GM19395 (cell line): ENCODE data around the gene NFASC.

Source experiments
- ATAC-seq: cut with Tn5 transposase; IDR thresholded peaks from one replicate; pipeline ENCODE4 v1.9.1; 2021; ENCODE audit warnings: mild to moderate bottlenecking, moderate library complexity; ENCODE audit not compliant: unreplicated experiment

The NFASC gene

DNA sequence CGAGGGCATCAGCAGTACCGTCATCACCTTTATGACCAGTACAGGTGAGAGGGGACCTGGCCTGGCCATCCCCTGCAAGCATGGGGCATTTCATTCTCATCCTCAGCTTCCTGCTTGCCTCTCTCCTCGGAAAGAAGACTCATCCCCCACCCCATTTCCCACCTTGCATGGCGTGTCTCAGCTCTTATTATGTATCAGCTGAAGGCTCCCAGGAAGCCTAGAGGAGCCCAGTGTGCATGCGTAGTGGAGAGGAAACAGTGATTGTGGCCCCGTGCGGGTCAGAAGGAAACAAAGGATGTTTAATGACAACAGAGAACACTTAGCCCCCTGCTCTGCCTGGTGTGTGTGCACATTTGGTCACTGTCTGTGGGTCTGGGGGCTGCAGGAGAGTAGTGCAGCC is 132.0 kb downstream of the NFASC start:
- no peak for ATAC-seq

DNA sequence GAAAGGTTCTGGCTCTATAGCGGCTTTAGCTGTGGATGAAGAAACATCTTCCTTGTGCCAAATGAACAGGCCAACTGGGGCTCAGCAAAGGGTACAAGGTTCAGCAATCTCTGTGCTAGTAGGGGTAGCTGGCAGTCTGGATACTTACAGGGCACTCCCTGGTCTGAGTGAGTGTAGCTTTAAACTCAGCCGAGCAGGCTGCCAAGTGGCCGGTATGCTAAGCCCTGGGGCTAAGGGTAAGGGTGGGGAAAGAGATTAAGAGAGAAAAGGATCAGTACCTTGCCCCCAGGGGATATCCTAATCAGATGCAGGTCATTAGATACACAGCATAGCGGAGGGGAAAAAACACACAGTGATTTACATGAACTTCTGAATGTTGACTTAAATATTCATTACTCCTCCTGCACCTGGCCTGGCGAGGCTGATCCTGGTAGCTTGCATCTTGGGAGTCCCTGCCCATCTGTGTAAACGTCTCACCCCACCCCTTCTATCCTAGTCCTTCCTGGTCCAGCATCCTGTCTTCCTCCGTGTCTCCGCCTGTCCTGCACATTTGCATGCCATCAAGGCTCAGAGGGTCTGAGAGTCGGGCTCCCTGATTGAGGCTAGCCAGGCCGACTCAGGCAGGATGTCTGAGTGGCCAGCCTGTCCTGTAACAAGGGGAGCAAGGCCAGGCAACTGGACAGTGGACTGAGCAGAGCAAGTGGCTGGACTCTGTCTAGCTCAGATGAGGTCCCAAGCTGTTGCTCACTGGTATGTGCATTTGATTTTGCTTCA is 132.9 kb downstream of the NFASC start:
- no peak for ATAC-seq

DNA sequence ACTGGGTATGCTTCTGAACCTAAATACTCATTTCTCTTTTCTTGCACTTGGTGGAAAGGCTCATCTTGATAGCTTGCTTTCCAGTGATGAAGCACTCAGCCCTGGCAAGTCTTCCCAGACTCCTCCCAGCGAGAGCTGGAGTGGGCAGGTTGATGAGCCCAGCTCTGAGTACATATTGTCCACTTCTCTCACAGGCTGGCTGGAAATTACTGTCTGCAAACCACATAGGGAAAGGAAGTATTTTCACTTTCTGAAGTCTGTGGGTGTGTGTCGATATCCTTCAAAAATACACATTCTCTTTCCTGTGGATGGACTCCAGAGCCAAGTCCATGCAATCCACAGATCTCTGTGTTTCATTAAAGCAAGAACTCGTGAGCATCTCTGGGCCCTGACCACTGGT is 133.7 kb downstream of the NFASC start:
- no peak for ATAC-seq

DNA sequence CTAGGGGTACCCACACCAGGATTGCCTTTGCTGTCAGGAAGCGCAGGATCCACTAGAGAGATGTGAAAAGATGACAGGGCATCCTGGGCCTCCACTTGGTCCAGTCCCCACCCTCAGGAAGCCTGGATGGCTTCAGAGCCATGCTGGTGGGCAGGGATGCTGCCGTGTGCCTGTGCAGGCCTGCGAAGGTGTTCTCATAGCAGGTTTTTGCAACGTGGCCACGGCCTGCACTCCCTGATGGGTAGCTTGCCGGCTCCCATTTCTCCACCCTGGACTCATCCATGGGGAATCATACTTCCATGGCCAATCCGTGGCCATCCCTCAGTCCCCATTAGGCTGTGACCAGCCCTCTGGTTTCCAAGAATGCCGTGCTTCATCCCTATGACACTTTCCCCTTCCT is 138.2 kb downstream of the NFASC start:
- ATAC-seq: no peak

DNA sequence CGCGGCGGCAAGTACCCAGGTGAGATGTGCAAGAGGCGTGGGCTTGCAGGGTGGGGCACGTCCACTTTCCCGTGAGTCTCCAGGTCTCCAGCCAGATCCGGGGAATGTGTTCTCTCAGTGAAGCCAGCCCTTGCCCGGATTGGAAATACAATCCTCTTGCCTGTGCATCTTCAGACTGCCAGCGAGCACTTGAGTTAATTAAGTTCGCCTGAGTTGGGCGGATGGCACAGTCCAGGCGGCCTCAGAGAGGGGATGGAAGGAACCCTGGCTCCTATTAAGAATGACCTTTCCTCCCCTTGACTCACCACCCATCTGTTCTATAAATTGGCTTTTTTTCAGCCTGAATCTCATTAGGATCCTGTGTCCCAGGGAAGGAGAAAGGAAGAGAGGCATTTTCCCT is 139.0 kb downstream of the NFASC start:
- no peak for ATAC-seq

DNA sequence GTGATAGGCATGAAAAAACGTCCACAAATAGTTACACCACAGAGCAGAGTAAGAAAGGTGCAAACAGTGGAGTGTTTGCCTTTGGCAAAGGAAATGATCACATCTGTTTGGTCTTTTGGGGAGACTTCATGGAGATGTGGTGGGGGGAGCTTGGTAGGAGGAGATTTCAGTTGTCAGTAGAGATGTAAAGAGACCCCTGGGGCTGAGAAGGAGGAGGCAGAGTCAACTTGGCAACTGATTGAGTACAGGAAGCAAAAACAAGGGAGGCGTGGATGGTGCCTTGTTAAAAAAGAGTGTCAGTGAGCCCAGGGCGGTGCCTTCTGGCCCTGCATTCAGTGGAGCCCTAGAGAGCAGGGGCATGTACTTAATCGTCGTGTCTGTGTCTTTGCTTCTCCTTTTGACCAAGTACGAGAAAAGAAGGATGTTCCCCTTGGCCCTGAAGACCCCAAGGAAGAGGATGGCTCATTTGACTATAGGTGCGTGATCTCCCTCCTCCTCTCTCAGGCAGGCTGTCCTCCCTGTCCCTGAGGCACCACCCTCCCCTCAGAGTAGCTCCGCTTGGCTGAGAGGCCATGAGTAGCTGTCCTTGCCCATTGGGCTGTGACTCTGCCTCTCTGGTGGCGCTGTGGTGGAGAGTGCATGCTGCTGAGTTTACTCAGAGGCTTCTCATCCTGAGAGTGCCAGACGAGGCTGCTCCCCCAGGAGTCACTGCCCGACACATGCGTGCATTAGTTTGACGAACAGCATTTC is 141.9 kb downstream of the NFASC start:
- ATAC-seq: no peak

DNA sequence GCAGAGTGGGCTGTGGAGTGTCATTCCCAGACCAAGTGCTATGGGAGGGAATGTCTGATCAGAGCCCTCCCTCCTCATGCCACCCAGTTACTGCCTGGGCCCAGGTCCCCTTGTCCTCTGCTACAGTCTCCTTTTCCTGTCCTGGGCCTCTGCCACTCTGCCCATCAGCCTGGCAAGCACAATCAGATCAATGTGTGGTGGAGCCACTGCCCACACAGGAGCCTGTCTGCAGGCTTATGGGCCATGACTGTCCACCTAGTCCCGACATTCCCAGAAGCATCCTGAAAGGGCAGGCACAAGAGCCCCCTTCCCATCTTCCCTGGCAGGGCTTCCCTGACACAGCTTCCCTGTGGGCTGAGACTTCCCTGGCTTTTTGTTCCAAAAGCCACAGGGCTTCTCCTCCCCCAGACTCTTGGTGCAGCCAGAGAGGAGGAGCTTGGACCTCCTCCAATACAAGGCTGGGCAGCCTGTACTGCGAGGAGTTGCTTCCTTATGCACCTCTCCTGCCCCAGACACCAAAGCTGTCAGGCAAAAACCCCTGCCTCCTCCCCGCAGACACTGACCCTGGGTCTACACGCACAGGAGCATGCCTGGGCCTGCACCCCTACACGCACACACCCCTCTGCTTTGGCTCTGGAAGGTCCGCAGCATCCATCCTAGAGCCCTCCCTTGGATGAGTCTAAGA is 143.2 kb downstream of the NFASC start:
- ATAC-seq: no peak

DNA sequence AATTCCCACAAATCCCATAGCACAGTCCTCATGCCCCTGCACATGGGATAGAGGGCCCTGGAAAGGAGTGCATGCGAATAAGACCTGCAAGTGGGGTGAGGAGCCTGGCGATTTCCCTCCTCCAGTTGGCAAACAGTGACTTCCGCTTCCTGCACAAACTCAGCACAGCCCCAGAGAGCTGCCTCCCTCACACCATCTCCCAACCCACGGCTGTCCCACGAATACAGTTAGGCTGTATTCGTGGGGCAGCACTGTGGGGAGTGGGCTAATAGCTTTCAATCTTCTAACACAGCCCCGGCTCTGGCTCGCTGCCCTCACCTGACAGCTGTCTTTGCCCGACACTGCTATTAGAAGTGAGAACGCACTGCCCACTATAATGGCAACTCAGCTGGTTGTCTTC is 144.1 kb downstream of the NFASC start:
- ATAC-seq: no peak

DNA sequence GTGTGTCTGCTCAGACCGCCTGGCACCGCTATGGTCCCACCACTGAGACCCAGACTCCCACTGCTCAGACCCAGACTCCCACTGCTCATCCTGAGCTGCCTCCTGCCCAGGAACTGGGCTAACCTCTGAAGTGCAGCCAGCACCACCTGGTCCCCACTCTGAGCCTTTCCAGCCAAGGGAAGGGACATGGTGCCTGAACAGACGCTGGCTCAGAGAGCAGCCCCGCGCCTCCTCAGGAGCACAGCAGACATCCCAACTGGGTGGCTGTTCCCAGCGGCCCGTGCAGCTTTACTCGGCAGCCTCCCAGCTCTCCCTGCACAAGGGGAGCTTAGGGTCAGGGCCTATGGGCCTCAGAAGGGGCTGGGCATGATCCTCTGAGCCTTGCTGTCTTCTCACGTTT is 144.6 kb downstream of the NFASC start:
- ATAC-seq: no peak

DNA sequence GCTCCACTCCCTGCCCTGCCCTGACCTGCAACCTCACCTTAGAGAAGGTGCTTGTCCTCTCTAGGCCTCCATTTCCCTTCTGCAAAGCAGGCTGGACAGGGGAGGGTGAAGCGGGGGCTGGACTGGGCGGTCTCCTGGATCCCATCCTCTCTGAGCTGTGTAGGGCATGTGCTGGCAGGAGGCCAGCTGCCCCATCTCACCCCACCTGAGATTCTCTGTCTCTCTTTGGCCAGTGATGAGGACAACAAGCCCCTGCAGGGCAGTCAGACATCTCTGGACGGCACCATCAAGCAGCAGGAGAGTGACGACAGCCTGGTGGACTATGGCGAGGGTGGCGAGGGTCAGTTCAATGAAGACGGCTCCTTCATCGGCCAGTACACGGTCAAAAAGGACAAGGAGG is 145.4 kb downstream of the NFASC start:
- ATAC-seq: no peak

DNA sequence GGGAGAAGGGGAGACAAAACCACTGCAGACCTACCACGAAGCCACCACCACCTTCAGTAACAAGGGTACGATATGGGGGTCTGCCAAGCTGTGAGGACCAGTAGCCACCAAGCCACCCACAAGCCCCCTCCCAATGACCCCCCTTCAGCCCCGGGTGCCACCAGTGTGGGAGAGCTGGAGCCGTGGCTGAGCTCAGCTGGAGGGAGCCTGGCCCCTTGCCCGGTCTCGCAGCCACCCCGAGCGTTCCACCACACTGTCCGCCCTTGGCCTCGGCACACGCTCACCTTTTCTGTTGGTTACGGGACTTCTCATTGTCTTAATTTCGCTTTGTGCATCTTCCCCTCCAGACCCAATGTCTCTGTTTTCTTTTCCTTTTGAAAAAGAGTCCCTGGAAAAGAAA is 145.9 kb downstream of the NFASC start:
- no peak for ATAC-seq

DNA sequence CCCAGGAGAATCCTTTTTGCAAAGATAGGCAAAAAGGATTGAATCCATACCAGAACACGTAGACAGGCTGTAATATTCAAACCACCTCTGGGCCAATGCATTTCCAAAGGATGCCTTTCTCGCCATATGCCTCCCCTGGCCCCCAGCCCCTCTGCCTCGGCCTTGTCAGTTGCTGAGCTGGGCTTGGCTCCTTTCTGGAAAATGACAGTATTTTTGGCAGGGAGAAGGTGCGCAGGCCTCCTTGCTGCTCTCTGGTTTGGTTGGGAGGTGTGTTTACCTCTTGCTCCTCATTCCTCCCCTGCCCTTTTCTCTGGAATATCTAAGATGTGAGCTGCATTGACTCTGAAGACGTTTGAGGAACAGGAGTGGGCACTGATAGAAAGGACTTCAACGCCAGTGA is 146.3 kb downstream of the NFASC start:
- ATAC-seq: no peak

DNA sequence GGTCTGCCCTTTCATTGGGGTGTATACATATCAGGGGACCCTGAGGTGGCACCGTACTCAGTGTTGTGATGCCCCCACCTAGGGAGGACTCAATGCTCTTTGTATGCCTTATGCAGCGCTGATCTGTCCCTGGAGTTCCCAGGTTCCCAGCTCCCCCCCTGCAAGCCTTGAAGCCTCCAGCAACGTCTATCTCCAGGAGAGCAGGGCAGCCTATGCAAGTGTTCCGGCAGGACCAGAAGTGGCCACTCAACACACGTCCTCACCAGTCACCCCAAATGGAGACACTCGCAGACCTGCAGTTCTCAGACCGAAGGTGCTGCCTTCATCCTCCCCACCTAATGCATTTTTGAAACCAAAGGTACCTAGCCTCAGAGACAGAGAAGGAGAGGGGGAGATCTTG is 147.1 kb downstream of the NFASC start:
- no peak for ATAC-seq

DNA sequence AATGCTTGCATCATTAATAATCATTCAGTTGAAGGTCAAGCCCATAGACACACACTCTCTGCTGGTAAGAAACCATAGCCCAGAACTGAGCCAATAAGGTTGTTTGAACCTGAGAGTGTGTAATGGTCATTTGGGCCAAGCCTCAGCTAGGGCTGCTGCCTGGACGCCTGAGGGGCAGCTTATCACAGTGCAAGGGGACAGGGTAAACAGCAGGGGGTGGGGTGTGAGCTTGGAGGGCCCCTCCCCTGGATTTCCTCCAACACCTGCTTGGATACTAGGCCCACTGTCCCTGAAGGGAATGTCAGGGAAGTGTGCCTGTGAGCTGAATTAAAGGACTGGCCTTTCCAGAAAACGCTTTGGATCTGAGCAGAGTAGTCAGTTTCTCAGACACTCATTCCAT is 147.7 kb downstream of the NFASC start:
- ATAC-seq: no peak

DNA sequence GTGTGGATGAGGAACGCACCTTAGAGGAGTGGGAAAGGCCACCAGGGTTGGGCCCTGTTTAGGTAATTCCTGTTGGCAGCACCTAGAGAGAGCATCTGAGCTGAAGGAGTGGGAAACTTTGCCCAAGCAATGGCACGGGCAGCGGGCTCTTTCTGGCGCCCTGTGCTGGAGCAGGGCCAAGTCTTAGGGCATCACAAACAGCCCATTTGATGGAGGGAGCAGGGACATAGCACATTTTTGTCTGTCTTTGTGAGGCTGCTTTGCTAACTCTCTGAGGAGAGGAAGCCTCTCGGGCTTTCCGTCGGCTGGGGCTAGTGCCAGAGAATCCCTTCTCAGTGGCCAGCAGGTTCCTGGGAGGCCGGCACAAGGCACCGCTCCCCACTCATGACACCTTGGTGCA is 149.8 kb downstream of the NFASC start:
- ATAC-seq: no peak

DNA sequence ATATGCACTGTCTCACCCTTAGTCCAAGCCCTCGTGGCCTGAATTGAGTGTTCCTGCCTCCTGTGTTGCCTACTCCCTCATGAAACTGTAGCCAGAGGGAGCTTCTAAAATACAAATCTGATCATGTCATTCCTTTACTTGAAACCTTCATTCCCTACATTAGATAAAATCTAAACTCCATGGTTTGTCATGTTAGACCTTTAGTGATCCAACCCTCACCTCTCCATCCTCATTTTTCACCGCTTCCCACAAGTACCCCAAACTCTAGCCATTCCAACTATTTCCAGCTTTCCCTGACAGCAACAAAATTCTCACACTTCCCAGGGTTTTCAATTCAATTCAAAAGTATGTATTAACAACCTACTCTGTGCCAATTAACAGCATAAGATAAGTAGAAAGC is 154.0 kb downstream of the NFASC start:
- ATAC-seq: no peak

DNA sequence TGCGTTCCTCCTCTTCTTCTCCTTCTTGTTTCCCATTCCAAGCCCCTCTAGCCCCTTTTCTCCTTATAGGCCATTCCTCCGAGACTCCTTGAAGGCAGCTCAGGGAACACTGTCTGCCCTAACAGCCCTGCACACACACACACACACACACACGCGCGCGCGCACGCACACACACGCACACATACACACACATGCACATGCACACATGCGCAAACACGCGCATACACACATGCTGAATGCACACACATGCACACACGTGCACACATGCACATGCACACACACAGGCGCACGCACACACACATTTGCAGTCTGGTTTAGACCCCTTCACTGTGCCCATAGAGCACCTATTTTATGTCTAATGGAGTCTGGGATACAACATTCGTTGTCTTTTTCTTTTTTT is 154.6 kb downstream of the NFASC start:
- ATAC-seq: no peak

DNA sequence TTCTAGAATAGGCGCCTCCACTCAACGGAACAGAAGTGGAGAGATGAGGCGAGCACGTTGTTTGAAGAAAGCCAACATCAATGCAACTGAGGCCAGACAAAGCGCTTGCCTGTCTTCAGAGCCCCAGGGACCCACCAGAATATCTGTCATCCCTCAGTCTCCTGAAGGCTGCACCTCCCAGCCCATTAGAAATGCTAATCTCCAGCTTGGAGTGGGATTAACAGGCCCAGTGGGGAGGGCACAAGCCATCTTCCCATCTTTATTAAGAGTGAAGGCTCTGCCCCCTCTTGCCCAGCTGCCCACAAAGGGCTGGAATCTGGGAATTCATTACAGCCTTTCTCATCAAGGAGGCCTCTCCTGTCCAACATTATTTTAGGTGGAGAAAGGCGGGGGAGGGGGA is 155.5 kb downstream of the NFASC start:
- ATAC-seq: no peak

DNA sequence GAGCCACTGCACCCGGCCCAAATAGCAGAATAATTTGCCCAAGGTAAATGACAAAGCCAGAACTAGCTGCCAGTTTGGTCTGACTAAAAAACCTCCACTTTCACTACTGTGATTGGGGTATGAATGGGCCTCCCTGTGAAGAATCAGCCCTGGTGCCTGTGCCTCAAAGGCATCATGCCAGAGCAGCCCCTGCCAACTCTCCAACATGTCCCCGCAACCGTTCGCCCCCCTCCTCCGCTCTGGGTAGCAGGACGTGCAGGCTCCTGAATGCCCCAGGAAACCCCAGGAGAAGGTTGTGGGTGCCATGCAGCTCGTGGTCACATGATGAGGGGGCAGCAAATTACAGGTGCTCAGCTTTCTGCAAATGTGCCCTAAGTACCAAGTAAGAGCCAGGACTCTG is 157.7 kb downstream of the NFASC start:
- ATAC-seq: no peak

DNA sequence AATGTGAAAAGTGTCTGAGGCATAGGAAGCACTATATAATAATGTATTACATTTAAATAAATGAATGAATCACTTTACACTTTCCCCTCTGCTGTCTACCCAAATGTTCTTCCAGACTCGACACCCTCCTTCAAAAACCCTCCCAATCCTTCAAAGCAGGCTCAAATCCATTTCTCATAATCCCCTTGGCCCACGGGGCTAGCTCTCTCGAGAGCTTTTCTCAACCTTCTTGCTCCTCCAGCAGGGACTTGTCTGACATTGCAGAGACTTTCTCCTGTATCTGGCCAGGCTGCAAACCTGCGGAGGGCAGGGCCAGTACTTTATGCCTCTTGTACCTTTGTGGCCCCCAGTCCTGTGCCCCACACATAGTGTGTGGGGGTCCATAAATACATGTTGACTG is 158.3 kb downstream of the NFASC start:
- ATAC-seq: no peak

DNA sequence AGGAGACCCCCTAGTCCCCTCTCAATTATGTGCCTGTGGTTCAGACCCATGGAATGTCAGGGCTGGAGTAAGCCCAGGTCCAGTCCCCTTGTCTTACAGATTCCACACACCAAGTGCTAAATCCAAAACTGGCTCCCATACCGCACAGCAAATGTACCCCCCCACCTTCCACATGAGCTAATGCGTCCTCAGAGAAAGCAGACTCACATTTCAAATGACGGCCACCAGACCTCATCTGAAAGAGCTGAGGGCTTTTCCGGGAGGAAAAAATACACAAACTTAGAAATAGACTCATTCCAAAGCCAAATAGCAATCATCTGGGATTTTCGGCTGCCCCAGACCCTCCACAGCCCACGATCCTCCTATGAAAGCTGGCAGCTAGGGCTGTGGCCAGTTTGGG is 159.6 kb downstream of the NFASC start:
- no peak for ATAC-seq

DNA sequence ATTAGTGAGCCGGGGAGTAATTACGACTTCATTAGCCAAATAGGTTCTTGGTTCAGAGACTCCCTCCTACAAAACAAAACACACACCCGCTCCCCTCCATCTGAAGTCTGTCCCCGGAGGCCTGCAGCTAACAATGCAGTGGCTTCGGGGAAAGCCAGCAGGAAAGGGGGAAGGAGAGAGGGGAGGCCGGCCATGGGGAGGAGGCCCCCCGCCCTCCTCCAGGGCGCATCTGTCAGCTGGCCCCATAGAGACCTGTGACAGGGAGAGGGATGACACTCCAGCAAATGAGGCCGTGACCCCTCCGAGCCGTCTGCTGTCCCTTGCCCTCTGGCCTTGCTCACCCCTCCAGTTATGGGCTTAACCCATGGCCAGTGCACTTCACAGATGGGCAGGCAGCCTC is 160.2 kb downstream of the NFASC start:
- no peak for ATAC-seq
